NCI-H748 (cell line): ENCODE data around the gene HDAC6.

Source experiments
- DNase-seq: peaks from one replicate; lab custom pipeline; 2025; ENCODE audit not compliant: unreplicated experiment; lab: John Stamatoyannopoulos, UW

HDAC6 gene

GRCh38 chrX:48801280-48802088 is at the start of gene HDAC6:
TSS of gene HDAC6 (plus strand) at chrX:48802067. CDS start at chrX:48802693, 626 bp downstream.
- peak; percentile 99 for DNase-seq

- no peak for DNase-seq
Measured at GRCh38 chrX:48752498-48752897, 49.4 kb upstream of the HDAC6 start.

GRCh38 chrX:48753708-48754228 is 48.1 kb upstream of the HDAC6 start:
- no peak for DNase-seq

- DNase-seq, result no peak
Measured at GRCh38 chrX:48754238-48754637, 47.6 kb upstream of the HDAC6 start.

- DNase-seq, result peak; percentile 77
Measured at GRCh38 chrX:48761674-48762471, 40.0 kb upstream of the HDAC6 start, which contains the start of gene GLOD5. TSS of gene GLOD5 (plus strand) at chrX:48761747. CDS start at chrX:48761791, 44 bp downstream.

- DNase-seq, result no peak
Measured at GRCh38 chrX:48769230-48769629, 32.6 kb upstream of the HDAC6 start.

- no peak for DNase-seq
Measured at GRCh38 chrX:48770296-48770695, 31.6 kb upstream of the HDAC6 start.

GRCh38 chrX:48772602-48773001 is 29.3 kb upstream of the HDAC6 start:
- no peak for DNase-seq

- DNase-seq, result no peak
Measured at GRCh38 chrX:48776818-48777439, 24.9 kb upstream of the HDAC6 start.

- DNase-seq, result no peak
Measured at GRCh38 chrX:48779399-48779798, 22.5 kb upstream of the HDAC6 start.

GRCh38 chrX:48781705-48782104 is 20.2 kb upstream of the HDAC6 start:
- DNase-seq, result no peak

GRCh38 chrX:48782216-48782615 is 19.7 kb upstream of the HDAC6 start:
- no peak for DNase-seq

GRCh38 chrX:48782795-48783194 is 19.1 kb upstream of the HDAC6 start:
- no peak for DNase-seq

- no peak for DNase-seq
Measured at GRCh38 chrX:48784726-48785125, 17.1 kb upstream of the HDAC6 start.

- no peak for DNase-seq
Measured at GRCh38 chrX:48785186-48785539, 16.7 kb upstream of the HDAC6 start.

GRCh38 chrX:48785540-48786214 is 16.2 kb upstream of the HDAC6 start:
- no peak for DNase-seq

GRCh38 chrX:48786341-48786800 is 15.5 kb upstream of the HDAC6 start, which contains the start of gene GATA1:
TSS of gene GATA1 (plus strand) at chrX:48786590. CDS start at chrX:48791110, 4,520 bp downstream.
- DNase-seq, result no peak

GRCh38 chrX:48786825-48787504 is 14.9 kb upstream of the HDAC6 start:
- DNase-seq, result no peak

GRCh38 chrX:48787505-48788443 is 14.1 kb upstream of the HDAC6 start:
- no peak for DNase-seq
